CD4-positive, alpha-beta T cell treated with Interleukin-2 at 100 ng/mL for 4 hours (primary cell): Measurements from ENCODE around the gene ORC1.
"Not testable (repeated sequence)": the region's sequence is repeated elsewhere in the genome, so short reads cannot be mapped to it uniquely, and the experiment has no call there.

Experiments
- DNase-seq: peaks from one replicate; pipeline ENCODE4 v3.0.0-alpha.2; 2020; ENCODE audit warnings: low spot score

Gene ORC1

DNA sequence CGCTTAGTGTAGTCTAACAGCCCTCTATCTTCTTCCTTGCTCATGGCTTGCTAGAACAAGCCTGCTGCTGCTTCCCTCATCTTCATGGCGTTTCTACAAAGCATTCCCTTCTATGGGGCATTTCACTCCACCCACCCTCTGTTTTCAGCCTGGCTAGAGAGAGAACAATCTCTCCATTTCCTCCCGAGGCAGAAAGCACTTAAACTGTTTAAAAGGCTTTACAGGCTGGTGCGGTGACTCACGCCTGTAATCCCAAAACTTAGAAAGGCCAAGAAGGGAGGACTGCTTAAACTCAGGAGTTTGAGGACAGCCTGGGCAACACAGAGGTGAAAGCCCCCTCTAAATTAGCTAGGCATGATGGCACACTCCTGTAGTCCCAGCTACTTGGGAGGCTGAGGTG is 17.8 kb downstream of the ORC1 start:
- DNase-seq = no peak

DNA sequence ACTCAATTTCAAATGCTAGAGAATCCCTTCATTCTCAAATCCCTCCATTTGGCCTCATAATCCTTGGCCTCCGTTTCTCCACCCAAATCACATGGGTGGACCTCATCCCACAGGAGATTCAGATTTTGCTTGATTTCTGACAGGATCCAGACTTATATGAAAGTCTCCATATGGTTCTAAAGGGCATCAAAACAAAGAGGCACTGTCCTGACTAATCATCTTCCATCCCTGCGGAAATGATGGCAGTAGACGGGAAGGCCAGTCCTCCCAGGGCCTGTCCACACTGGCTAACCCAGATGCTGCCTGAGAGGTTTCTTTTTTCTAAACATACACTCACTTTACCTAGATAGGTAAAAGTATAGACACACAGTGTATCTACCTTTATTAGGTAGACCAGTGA is 18.8 kb downstream of the ORC1 start:
- no peak for DNase-seq

DNA sequence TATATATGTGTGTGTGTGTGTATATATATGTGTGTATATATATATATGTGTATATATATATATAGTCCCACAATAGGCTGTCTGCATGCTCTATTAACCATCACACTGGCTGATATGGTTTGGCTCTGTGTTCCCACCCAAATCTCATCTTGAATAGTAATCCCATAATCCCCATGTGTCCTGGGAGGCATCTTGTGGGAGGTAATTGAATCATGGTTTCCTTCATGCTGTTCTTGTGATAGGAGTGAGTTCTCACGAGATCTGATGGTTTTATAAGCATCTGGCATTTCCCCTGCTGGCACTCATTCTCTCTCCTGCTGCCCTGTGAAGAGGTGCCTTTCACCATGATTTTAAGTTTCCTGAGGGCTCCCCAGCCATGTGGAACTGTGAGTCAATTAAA is 34.4 kb downstream of the ORC1 start:
- DNase-seq = not testable (repeated sequence)

DNA sequence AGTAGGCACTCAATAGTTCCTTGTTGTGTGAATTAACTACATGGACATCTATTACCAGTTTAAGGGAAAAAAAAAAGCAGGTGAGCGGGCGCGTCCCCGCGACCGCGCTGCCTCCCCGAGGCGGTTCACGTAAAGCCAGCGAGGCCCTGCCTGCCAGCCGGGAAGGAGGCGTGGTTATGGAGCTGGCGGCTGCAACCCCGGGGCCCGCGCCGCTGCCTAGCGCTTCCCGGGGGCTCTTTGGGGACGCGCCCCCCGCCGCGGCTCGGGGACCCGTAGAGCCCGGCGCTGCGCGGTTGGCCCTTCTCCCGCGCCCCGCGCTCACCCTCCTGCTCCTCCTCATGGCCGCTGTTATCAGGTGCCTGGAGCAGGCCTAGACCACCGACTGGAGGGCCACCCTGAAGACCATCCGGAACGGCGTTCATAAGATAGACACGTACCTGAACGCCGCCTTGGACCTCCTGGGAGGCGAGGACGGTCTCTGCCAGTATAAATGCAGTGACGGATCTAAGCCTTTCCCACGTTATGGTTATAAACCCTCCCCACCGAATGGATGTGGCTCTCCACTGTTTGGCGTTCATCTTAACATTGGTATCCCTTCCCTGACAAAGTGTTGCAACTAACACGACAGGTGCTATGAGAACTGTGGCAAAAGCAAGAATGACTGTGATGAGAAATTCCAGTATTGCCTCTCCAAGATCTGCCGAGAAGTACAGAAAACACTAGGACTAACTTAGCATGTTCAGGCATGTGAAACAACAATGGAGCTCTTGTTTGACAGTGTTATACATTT is 35.6 kb downstream of the ORC1 start:
- DNase-seq = peak; percentile 52

DNA sequence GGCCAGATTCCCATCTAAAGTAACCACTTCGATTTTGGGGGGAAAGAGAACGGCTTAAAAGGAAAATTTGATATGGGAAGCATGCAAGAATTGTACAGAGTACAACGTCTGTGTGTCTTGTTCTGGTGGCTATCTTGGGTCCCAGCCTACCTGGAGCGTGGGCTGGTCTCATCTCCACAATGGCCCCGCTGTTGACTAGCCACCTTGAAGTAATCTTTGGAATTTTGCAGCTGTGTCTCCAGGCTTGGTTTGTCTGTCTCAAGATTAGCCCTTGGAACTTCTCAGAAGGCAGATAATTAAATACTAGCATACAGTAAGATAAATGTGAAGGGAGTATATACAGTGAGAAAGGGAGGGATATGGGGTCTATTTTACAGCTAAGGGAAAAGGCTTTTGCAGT is 37.0 kb downstream of the ORC1 start:
- no peak for DNase-seq

DNA sequence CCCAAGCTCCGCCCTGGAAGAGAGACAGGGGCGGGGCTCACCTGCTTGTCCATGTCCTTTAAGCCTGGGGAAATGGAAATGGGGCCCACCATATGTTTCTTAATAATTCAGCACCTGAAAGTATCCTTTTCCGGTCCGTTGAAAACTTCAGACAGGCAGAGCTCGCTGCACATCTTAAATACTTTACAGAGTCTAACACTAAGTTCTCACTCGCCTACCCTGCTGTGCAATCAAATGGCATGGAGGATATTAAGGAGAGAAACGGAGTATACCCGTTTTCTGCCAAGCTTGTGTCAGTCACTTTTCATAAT is 37.8 kb downstream of the ORC1 start:
- DNase-seq = no peak

DNA sequence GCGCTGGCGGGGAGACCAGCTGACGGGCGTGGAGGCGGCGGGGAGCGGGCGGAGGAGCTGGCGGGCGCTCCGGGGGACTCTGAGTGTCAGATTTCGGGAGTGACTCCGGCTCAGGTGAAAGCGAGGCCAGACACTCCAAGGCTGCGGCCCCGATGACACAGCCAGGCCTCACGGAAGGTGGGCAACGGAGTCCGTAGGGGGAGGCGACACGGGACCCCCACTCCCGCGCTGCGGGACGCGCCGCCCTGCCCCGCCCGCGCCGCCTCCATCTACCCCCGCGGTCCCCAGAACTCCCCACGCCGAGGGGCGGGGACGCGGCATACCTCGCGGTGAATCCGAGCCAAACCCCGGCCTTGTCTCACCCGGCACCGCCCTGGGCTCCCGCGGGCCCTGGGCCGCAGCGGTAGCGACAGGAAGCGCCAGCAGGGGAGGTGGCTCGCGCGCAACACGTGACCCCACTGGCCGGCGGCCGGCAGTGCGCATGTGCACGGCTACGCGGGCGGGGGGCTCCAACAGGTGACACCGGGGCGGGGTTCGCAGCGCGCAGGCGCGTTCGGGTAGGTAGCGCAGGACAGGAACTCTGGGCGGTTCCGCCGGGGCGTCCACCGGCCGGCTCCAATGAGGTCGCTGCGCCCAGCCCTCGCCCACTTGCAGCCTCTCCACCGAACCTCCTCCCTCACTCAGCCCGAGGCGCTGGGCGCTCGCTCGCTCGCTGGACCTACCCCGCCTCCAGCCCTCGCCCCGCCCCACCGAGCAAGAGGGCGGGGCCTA is 38.3 kb downstream of the ORC1 start, which contains the start of gene CC2D1B:
CC2D1B (minus strand) TSS at position 460 of the 771 bp plus-strand sequence. CDS start 1,585 bp downstream, outside the sequence.
- DNase-seq = peak; percentile 100

DNA sequence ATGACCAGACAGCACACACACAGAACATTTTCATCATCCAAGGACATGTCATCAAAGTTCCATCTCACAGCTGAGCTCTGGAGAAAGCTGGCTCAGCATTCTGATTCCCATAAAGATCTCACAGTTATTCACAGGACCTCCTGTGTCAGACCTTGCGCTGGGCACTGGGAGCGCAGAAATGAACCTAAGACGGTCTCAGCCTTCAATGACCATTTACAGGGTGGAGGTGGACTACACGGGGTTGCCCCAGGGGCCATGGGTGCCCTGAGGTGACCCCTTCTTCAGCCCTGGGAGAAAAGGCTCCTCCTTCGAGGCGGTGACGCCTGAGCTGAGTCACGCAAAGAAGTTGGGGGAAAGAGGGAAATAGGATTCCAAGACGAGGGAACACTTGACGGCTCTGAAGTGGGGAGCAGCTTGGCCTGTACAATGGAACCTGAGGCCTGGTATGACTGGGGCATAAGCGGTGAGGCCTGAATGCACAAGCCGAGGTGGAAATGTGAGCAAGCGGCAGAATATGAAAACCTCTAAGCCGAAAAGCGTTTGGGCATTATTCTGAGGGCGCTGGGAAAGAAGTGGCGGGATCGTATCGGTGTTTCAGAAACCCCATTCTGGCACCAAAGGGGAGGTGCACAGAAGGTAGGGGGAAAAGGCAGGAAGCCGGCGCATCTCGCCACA is 39.0 kb downstream of the ORC1 start:
- peak; percentile 18 for DNase-seq

DNA sequence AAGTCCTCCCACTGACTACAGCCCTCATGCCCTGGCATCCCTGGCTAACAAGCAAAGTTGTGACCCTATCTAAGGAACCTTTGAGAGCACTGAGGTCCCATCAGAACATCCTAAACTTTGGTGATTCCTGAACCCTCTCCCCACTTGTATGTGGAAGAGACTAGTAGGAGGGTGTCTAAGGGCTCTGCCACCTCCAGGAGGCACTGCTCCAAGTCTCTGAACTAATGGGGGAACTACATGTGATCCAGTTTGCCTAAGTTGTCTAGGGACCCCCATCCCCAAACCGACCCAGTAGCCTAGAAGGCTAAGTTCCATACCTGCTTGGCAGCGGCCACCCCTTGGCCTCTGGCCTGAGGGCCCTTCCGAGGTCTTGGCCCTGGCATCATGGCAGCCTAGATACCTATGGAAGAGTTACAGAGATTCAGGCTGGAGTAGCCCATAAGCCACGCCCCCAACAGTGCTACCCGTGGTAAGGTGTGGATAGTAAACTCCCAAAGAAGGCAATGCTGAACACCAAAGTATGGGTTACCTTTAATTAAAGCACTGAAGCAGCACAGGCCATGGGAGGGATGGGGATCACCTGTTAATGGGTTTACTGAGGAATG is 39.9 kb downstream of the ORC1 start:
- DNase-seq = no peak

DNA sequence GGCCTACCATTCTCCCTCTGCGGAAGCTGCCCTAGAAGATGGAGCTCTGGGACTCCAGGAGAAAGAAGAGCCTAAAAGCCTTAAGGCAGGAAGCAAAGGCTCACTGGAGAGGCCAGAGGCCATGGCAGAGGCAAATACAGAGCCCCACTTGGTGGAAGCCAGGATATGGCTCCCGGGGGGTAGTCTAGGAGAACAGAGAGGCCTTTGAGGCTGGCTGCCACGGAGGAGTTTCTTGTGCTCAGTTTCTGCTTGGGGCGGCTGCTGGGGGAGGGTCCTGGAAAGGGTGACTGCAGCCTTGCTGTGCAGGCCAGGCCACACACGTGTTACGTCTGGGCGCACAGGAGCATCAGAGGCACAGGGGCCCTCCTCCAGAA is 43.6 kb downstream of the ORC1 start:
- DNase-seq = no peak

DNA sequence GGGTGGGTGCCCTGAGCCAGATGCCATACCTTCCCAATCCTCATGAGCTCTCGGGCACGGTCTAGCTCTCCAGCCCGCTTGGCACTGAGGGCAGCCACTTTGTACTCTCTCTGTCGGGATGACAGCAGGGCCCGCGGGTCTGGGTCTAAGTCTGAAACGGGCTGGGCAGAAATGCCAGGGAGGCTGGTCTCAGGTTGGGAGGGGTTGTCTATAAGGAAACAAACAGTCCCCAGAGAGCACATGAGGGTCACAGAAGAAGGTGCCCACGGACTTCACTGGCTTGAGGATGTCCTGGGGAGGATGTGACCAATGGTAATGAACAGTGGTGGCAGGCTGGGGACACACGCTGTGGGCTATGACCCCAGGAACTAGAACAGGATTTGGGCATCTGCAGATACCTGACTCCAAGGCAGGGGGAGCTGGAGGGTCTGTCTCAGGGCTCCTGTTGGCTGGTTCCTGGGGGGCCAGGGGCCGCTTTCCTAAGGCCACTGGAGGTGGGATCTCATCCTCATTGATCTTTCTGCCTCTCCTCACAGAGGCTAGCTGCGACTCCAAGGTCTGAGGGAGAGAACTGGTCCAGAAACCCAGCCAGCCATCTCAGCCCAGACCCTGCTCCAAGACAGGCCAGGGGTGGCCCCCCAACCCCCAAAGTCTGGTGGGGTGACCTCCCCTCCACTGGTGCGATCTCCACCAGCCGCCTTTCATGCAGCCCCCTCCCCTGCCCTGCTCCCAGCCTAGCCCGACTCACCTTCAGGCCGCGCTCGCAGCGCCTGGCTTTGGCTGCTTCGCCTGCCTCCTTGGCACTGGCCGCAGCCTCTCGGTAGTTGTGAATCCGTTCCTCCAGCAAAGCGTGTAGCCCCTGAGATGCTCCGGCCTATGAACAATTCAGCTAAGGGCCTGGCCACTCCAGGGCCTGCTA is 44.3 kb downstream of the ORC1 start:
- DNase-seq = no peak

DNA sequence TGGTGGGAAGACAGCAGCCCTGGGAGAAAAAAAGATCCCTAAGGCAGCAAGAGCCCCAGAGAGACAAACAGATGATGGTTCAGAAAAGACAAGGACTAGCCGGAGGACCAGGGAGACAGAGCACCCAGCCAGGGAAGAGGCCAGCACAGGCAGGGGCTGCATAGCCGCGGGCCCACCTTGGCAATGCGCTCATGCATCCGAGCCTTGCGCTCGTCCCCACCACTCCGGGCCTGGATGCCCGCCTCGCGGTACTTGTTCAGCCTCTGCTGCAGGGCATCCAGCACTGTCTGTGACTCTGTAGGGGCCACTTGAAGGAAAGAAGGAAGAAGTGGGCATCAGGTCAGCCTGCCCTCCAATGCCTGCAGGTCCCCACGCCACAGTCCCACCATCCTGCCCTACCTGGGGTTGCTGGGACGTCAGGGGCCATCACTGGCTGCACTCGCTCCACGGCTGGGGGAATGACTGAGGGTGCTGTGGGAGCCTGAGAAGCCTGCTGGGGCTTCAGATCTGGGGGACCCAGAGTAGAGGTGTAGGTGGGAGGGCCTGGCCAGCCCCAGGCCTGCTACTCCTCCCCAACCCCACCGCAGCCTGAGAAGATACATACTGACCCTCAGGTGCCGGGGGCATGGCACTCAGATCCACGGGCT is 45.2 kb downstream of the ORC1 start:
- no peak for DNase-seq

DNA sequence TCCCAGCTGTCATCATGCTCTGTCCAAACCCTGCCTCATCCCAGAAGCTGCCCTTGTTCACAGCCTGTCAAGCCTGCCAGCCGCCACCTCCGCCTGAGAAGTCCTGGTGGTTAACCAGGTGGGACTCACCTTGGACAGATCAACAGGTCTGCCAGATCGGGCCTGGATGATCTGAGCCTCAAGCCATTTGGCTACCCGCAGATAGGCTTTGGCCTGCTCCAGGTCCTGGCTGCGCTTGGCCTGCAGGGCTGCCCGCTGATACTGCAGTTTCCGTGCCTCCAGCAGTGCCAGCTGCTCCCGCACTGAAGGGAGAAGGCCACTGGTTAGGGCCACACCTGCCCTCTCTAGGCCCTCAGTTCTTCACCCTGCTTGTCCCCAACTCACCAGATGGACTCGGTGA is 46.8 kb downstream of the ORC1 start:
- no peak for DNase-seq

DNA sequence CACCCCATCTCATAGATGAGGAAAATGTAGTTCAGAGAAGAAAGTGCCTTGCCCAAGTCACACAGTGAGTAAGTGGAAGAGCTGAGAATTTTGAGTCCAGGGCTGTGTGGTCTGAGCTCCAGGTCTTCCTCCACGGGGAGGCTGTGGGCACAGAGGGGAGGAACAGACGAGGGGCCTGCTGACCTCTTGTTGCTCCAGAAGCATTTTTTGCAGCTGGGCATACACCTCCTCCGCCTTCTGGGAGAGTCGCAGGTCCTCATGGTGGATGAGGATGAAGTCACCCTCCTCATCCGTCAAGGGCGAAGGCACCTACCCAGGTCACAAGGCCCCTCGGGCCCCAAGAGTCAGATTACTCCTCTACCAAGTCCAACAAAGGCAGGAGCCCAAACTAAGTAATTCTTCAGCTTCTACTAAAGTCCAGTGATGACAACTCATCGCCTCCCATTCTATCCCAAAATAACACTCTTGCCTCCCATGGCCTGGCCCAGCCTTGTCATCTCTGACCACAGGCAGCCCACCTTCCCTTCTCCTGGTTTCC is 47.3 kb downstream of the ORC1 start:
- DNase-seq = no peak

DNA sequence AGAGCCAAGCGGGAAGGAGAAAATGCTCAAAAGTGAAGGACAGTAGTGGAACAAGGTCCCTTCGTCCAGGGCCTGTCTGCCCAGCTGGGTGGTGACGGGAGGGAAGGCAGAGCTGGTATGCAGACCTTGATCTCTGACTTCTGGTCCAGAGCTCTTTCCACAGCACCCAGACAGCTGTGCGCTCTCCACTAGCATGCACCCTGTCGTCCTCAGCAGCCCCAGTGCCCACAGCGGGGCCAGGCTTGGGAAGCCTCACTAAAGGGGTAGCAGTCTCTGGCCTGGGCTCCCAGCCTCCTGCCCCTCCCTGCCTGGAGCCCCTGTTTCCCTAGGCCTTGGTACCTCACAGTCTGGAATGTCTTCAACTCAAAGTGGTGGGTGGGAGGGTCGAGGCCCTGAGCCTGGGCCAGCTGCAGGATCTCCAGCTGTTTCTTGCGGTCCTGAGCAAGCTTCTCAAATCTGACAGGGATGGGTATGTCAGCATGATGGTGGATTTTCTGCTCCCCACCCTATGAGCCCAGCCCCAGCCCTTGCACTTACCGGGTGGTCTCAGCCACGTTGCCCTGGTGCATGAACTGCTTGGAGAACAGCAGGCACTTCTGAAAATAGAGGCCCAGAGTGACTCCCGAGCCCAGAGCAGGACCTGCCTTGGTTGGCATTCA is 48.2 kb downstream of the ORC1 start:
- DNase-seq = no peak

DNA sequence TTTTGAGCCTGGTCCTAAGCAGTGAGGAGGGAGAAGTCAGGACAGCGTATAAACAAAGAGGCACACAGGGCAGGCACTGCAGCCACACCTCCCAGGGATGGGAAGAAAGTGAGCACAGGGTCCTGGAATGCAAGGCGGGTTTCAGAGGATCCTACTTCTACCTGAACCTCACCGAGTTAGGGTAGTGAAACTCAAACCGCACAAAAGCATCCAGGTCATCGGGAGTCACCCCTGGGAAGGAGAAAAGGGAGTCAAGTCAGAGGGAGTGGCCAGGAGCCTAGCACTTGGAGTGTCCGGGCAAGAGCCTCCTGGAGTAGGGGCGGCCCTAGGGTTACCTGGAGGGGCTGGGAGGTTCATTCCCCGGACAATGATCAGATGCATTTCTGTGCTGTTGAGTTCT is 48.8 kb downstream of the ORC1 start:
- no peak for DNase-seq

DNA sequence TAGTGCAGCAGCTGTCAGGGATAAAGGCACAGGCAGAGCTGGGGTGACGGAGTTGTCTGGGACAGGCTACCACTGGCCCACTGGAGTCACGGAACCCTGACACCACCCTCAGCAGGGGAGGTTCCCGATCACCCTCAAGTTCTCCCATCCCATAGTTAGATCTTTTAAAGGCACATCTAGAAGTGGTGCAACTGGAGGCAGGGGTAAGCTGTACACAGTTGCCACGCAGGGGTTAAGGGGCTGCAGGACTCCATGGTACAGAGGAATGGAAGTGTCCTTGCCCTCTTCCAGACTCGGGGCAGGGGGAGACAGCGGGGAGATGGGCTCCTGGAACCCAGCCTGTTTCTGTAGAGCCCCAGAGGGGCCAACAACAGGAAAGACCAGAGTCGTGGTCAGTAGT is 51.5 kb downstream of the ORC1 start:
- DNase-seq = no peak

DNA sequence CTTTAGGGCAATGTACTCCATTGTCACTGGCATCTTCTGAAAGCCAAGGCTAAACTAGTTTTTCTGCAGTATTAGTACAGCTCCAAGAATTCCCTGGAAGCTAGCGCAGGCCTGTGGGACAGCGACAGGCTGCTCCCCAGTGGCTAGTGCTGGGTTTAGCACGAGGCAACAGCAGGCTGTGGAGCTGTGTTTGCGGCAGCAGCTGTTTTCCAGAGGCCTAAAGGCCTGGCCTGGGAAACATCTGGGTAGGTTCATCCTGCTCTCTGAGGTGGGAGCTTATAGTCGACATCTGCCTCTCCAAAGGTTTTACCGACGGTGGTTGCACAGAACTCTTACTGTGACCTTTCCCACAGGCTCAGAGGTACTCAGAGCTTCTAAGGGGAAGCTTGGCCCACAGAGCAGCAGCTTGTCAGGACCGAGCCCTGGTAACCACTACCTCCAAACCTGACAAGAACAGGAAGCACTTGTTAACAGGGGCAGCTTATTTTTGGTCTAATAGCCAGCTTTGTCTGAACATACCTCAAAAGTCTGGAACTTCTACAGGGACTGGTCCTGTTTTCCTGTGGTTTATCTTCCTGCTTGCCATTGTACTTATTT is 55.4 kb downstream of the ORC1 start:
- DNase-seq = no peak

DNA sequence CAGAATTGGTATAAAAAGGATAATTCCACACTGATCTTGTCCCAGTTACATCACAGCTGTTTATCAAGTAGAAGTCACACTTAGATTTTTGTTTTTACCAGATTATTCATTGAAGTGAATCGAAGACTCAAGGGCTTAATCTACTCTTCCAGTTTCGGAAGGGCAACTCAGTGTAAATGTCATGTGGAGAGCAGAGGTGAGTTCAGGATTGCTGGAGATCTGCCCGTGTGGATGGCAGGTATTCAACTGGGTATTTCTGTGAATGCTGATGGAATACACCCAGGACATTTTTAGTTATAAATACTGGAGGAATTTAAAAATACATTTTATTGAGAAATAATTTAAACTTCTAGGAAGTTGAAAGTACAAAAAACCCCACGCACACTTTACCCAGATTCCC is 57.6 kb downstream of the ORC1 start:
- no peak for DNase-seq

DNA sequence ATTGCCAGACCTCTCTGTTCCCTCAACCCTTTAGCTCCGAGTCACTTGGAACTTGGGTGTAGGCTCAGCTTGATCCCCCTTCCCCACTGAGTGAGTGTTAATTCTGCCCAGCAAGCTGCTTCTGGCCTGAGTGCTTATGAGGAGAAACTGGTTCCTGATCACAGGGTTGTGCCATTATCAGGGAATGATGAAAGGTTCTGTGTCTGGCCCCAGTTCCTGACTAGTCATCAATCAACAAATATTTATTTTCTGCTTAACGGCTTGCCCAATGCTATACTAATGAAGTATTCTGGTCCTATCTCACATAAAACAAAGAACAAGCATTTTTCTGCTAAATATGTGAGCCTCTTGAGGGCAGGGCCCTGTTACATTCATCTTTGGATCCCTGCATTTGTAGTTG is 59.0 kb downstream of the ORC1 start:
- DNase-seq = no peak
